ENCODE results near the gene LRRC71.

Gene LRRC71

DNA sequence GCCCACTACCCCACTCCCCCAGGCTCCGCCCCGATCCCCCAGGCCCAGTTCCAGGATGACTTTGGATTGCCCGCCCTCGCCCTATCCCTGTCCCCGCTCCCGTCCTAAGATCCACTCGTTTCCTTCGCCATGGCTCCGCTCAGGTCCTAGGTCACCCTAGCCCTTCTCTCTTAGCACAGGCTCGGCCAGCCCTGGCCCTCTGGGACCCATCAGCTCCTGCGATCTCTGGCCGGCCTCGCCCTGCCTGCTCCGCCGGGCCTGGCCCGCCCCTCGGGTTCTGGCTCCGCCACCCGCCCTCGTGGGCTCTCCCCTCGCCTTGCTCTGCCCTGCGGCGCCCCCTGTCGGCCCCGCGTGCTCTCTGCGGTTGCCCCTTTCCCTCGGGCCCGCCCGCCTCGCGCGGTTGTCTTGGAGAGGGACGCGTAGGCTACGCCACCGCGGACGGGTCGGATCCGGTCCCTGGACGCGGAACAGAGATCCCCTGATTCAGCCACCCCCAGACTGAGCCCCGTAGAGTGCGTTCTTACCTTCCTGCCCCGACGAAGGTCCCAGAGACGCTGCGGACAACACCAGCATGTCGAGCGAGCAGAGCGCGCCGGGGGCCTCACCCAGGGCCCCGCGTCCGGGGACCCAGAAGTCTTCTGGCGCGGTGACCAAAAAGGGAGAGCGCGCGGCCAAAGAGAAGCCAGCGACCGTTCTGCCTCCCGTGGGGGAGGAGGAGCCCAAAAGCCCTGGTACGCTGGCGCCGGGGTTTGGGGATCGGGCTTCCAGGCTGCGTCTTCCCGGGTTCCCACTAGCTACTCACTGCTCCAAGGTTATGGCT is at the start of gene LRRC71:
LRRC71 (plus strand) TSS at position 400 of the 820 bp plus-strand sequence; CDS start at position 572, 172 bp downstream.
- no peak for DNase-seq

DNA sequence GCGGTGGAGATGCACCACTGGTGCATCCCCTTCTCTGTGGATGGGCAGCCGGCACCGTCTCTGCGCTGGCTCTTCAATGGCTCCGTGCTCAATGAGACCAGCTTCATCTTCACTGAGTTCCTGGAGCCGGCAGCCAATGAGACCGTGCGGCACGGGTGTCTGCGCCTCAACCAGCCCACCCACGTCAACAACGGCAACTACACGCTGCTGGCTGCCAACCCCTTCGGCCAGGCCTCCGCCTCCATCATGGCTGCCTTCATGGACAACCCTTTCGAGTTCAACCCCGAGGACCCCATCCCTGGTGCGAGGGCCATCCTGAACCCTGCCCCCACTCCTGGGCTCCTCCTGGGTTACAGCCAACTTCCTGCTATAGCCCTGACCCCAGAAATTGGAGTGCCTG is 46.8 kb upstream of the LRRC71 start:
- DNase-seq = no peak

DNA sequence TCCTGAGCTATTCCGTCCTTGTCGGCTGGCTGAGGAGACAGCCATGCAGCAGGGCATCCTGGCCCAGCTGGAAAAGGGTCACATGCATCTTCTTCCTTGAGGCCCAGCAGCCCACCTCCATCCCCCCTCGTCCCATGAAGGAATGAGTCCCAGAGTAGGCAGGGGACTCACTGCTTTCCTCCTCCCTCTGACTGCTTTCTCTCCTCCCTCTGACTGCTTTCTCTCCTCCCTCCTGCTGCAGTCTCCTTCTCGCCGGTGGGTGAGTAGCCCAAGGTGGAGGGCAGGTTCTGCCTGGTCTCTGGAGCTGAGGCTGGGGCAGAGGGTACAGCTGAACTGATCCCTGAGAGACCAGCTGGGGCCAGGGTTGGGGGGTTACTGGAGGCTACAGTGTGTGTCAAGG is 46.3 kb upstream of the LRRC71 start:
- no peak for DNase-seq

GRCh38 chr1:156874572-156875340 is 45.7 kb upstream of the LRRC71 start:
- no peak for DNase-seq

DNA sequence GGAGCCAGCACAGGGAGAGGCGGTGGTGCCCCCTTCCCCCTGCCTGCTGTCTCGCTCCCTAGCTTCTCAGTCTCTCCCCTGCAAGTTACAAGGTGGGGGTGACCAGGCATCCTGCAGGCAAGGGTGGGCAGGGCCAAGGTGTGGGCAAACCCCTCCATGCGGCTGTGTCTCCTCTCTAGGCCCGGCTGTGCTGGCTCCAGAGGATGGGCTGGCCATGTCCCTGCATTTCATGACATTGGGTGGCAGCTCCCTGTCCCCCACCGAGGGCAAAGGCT is 45.2 kb upstream of the LRRC71 start:
- no peak for DNase-seq

DNA sequence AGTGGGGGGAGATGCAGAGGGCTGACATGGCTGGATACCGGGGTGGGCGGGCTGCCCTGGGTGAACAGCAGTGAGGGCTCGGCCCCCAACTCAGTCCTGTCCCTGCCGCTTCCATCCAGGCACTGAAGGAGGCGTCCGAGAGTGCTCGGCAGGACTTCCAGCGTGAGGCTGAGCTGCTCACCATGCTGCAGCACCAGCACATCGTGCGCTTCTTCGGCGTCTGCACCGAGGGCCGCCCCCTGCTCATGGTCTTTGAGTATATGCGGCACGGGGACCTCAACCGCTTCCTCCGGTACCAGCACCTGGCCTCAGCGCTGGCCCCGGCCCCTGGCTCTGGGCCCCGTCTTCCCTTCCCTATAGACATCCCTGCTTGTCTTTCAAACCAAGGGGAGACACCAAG is 44.2 kb upstream of the LRRC71 start:
- DNase-seq = no peak

- no peak for DNase-seq
Measured at GRCh38 chr1:156877433-156878170, 42.8 kb upstream of the LRRC71 start.

DNA sequence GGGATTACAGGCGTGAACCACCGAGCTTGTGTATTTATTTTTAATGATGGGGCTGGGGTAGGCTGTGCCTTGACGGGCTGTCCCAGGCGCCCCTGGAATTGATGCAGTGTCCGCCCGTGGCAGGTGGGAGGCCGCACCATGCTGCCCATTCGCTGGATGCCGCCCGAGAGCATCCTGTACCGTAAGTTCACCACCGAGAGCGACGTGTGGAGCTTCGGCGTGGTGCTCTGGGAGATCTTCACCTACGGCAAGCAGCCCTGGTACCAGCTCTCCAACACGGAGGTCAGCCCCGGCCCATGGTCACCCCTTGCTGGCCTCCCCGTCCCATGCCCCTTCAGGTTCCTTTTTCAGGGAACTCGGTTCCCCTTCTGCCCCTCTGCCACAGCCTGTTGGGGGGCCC is 40.6 kb upstream of the LRRC71 start:
- DNase-seq = no peak

GRCh38 chr1:156880473-156880872 is 40.0 kb upstream of the LRRC71 start:
- DNase-seq = no peak

DNA sequence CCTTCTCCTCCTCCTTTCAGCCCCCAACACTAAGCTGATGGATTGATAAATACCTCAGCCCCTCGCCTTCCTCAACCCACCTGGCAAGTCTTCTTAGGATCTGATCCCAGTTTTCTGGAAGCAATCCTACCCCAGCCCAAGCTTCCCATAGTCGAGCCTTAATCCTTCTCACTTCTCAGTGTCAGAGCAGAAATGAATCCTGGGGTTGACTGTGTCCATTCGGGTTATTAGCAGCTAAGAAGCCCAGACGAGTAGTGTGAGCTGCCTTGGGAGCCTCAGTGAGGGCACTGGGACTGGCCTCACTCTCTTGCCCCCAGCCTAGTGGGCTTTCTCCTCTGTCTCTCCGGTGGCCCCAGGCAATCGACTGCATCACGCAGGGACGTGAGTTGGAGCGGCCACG is 39.3 kb upstream of the LRRC71 start:
- DNase-seq = no peak

DNA sequence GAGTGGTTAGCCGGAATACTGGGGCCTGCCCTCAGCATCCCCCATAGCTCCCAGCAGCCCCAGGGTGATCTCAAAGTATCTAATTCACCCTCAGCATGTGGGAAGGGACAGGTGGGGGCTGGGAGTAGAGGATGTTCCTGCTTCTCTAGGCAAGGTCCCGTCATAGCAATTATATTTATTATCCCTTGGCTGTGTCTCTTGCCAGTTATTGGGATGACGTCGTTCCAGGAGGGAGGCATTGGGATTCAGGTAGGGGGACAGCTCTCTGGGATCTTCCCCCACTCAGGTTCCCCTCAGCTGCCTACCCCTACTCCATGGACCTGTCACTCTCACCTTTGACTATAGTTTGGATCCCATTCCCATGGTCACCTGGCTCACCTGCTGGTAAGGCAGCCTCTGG is 38.8 kb upstream of the LRRC71 start:
- no peak for DNase-seq

GRCh38 chr1:156882543-156882942 is 37.9 kb upstream of the LRRC71 start:
- DNase-seq = no peak

DNA sequence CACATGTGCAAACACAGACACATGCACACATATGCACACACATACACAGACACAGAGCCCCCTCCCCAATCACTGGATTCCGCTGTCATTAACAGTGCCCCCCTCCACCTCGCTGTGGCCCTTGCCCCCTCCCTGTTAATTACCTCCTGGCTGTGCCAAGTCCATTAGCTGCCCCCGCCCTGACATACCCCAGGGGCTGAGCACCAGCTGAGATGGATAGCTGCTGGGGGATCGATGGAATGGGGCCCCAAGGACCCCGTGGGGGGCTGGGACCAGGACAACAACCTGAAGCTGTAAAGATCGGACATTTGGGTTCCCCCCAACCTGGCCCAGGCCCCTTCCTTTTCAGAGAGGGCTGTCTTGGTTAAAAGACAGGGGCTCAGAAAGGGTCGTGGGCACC is 36.5 kb upstream of the LRRC71 start:
- DNase-seq = no peak

DNA sequence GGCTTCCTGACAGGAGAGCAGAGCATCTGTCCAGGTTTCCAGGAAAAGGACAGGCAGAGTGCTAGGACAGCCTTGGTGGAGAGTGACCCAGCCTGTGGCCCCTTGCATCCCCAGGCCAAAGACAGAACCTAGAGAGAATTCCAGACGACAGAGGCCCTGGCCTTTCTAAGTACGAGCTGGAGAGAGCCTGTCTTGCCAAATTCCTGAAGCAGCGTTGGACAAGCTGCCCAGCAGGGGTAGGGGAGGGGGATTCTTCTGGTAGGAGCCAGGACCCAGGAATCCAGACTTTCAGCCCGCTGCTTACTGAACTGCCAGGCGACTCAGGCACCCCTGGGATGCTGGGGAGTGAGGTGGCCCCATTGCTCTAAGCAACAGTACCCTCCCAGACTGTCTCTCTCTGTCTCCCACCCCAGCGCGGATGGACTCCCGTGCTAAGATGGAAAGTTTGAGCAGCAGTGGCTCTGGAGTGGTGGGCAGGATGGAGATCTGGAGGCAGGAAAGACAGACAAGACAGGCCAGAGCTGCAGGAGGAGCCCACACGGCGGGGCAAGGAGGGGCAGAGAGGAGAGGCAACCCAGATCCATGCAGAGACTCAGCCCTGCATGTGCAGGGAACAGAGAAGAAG is 35.8 kb upstream of the LRRC71 start:
- no peak for DNase-seq

DNA sequence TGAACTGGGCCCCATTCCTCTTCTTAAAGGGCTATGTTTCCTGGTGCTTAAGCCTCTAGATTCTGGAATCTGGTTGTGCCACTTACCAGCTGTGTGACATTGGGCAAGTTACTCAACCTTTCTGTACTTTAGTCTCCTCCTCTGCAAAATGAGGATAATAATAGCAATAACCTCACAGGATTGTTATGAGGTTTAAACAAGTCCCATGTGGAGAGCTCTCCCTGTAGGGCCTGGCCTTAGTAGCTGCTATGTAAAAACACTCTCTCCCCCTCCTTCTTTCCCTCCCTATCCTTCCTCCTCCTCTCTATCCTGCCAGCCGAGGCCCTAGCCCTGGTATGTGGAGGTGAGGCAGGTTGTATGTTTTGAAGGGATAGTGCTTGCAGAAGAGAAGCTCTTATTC is 35.1 kb upstream of the LRRC71 start:
- DNase-seq = no peak

- no peak for DNase-seq
Measured at GRCh38 chr1:156885880-156886355, 34.5 kb upstream of the LRRC71 start.

- no peak for DNase-seq
Measured at GRCh38 chr1:156886583-156887281, 33.7 kb upstream of the LRRC71 start.

DNA sequence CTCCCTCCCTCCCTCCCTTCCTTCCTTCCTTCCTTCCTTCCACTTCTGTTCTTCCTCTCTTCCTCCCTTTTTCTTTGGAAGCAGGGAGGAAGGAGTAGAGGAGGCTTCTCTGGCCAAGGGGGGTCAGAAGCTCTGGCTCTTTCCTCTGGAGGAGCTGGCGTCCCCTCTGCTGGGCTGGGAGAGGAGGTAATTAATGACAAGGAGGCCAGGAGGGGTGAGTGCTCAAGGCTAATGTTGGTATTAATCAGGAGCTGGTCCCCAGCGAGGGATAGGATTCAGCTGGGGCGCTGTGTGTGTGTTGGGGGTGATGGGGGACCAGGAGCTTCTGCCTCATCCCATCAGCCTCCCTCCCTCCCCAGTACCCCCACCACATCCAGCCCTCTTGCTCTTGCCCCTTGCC is 33.1 kb upstream of the LRRC71 start:
- no peak for DNase-seq

DNA sequence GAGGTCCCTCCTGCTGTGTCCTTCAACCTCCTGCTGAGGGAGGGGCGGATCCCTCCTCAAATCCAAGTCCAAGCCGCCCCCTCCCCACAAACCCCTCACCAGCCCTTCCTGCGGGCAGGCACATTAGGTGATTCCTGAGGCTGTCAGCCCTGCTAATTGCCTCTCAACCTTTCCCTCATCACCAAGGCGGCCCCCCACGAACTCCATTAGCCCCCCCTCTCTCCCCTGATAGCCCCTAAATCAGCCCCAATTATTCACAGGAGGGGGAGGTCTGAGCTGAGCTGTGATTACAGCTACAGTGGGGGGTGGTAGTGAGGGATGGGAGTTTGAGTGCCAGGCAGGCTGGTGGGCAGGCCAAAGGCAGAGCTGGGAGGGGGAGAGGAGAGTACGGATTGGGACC is 32.7 kb upstream of the LRRC71 start:
- no peak for DNase-seq

GRCh38 chr1:156889802-156890580 is 30.4 kb upstream of the LRRC71 start:
- DNase-seq = no peak

- DNase-seq = no peak
Measured at GRCh38 chr1:156892190-156893047, 28.0 kb upstream of the LRRC71 start.
